Activated T-helper 1 cell treated with Interleukin-2 at 50 U/mL for 16 hours (primary cell): ENCODE results near the gene DCTN2.

Experiments used
- DNase-seq: peaks from one replicate; pipeline ENCODE4 v3.0.0-alpha.2; 2020; ENCODE audit warnings: low read depth

DCTN2 gene

DNA sequence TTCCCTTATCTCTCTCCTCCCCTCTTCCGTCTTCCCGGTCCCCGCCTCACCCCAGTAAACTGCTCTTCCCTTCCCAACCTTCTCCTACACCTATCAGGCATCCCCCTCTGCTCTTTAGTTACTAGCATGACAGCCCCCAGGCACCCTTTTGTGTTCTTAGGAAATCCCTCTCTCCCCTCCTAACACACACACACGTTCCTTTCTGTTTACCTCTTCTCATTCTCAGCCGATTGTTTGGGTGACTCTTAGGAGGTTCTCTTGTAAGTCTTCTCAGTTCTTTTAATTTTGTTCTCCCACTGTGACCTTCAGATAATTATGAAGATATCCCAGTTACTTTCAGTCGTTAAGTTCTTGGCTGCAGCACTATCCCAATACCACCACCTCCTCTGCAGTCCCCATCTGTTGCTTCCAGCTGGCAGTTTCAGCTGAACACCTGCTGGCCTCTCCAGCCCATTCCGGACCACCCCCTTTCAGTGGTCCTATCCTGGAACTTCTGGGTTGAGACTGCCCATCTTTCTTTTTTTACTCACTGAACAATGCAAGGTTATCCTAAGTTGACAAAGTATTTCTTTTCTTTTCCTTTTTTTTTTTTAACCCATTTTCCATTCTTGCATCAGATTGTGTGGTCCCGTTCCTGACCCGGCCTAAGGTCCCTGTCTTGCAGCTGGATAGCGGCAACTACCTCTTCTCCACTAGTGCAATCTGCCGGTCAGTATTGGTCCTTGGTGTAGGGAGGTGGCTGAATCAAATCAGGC is 58.4 kb downstream of the DCTN2 start:
- DNase-seq, result no peak

DNA sequence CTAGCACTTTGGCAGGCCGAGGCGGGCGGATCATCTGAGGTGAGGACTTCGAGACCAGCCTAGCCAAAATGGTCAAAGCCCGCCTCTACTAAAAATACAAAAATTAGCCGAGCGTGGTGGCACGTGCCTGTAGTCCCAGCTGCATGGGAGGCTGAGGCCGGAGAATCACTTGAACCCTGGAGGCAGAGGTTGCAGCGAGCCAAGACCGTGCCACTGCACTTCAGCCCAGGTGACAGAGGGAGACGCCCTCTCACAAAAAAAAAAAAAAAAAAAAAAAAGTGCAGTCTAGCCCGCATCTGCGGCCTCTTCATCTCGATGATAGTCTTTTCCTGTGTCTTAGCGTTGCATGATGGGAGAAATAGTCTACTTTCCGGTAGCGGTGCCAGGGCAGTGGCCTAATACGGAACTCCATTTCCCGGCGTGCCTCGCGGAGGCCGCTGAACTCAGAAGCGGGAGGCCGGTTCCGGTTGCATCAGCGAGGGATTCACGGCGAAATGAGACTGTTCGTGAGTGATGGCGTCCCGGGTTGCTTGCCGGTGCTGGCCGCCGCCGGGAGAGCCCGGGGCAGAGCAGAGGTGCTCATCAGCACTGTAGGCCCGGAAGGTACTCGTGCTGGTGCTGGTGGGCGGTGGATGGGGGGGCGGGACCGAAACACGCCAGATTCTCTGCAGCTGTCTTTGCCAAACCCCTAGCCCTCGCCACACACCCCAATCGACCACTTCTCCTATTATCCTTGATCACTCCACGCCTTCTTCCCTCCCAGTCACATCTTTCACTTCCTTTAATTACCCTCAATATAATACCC is 59.2 kb downstream of the DCTN2 start, which contains the start of gene MARS1:
MARS1 (plus strand) TSS at position 472 of the 805 bp plus-strand sequence; CDS start at position 495, 23 bp downstream.
- peak; percentile 87 for DNase-seq

DNA sequence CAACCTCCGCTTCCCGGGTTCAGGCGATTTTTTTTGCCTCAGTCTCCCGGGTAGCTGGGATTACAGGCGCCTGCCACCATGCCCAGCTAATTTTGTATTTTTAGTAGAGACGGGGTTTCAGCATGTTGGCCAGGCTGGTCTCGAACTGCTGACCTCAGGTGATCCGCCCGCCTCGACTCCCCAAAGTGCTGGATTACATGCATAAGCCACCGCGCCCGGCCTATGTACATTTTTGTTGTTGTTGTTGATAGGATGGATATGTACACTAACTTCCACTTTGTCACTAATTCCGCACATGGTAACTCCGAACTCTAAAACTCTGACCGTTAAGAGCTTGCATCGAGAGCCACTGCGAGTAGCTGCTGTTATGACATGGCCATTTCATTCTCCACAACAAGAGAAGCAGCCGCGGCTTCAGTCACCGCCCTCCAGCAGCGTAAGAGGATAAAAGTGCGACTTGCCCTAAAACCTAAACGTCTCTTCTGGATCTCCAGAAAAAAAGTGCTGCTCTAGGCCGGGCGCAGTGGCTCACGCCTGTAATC is 59.9 kb downstream of the DCTN2 start:
- no peak for DNase-seq

DNA sequence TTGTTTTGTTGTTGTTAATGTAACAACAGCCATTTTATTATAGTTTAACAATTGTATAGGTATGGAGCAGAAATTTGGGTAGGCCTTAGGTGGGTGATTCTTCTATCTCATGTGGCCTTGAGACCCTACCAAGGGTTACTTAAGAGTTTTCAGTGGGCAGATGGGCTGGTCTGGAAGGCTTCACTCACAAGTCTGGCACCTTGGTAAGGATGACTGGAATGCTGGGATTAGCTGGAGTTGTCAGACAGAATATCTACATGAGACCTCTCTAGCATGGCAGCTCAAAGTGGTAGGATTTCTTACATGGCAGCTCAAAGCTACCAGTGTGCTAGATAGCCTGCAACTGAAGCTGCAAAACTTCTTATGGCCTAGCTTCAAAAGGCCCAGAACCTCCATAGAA is 61.3 kb downstream of the DCTN2 start:
- DNase-seq, result no peak

DNA sequence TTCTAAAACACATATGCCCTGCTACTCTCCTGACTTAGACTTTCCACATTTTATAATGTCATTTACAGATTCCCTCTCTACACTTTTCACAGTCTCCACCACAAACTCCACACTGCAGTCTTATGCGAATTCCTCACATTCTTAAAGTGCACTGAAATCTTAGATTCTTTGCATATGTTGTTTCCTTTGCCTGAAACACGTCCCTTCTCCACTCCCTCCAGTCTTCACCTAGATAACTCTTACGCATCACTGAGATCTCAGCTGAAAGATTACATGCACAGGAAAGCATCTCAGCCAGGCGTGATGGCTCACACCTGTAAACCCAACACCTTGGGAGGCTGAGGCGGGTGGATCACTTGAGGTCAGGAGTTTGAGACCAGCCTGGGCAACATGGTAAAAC is 63.5 kb downstream of the DCTN2 start:
- no peak for DNase-seq

DNA sequence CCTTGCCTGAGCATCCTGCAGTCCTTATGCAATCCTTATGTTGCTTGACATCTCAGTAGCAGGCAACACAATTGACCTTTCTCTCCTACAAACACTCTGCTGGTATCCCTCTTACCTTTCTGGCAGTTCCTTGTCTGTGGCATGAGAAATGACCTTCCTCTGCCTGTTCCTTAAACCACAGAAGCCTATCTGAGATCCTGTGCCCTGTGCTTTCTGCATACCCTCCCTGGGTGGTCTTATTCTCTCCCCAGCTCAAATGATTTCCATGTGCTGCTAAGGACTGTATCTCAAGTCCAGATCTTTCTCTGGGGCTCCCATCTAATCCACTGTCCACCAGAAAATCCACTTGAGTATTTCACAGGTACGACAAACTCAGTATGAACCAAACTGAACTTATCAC is 65.3 kb downstream of the DCTN2 start:
- no peak for DNase-seq
